ENCODE results near the gene INSC. TPM values are rescaled to one million over a fixed set of nuclear protein-coding genes. Genes with fewer than 3 reads are reported as not detected.

The INSC gene
- total and polyA plus RNA-seq, 9 donors: 0.10 to 0.38 (median 0.21) TPM; not detected in 3

- intact Hi-C loops (cut with DNase I): no loop called here
- Histone ChIP-seq H3K36me3 (no peaks in the 10 kb centered on the region), H3K4me3 (no peak overlapping the region), H3K9me3 (no peaks in the 10 kb centered on the region), H3K27me3 (no peaks in the 10 kb centered on the region), H3K4me1 (ENCODE audit: insufficient read depth) (no peaks in the 10 kb centered on the region), H3K27ac (no peak overlapping the region)
- 88 to 91% (median 89%) methylated on average over 3 of the region's 3 CpGs for WGBS, 3 donors
- TF ChIP-seq EP300 (IDR thresholded peaks at IDR 0.05) (no peak), CTCF (IDR thresholded peaks at IDR 0.05) (no peak), POLR2A (IDR thresholded peaks at IDR 0.05) (no peak)
- DNase-seq: no peak
These were observed 56.0 kb downstream of the INSC start for GRCh38 chr11:15170698-15171097.

- 89 to 94% (median 92%) methylated on average over 3 of the region's 3 CpGs for WGBS, 3 donors
- Histone ChIP-seq H3K4me1 (ENCODE audit: insufficient read depth) (no peaks in the 10 kb centered on the region), H3K9me3 (no peaks in the 10 kb centered on the region), H3K36me3 (no peaks in the 10 kb centered on the region), H3K27ac (no peak overlapping the region), H3K27me3 (no peaks in the 10 kb centered on the region), H3K4me3 (no peak overlapping the region)
- TF ChIP-seq CTCF (IDR thresholded peaks at IDR 0.05): no peak
- no peak for TF ChIP-seq POLR2A (IDR thresholded peaks at IDR 0.05)
- no peak for TF ChIP-seq EP300 (IDR thresholded peaks at IDR 0.05)
- intact Hi-C loops (cut with DNase I): no loop called here
- DNase-seq: no peak
These were observed 57.2 kb downstream of the INSC start for GRCh38 chr11:15171956-15172355.

GRCh38 chr11:15175831-15176230 lies 61.1 kb downstream of the INSC start:
- H3K9me3 ChIP-seq: no peaks in the 10 kb centered on the region
- WGBS, 3 donors: 83 to 90% (median 86%) methylated on average over 11 of the region's 11 CpGs
- peaks cover 2% of the 10 kb centered on the region for H3K4me1 ChIP-seq (ENCODE audit: insufficient read depth)
- intact Hi-C loops (cut with DNase I): no loop called here
- H3K27ac ChIP-seq: no peak overlapping the region
- no peak overlapping the region for H3K4me3 ChIP-seq
- no peak for TF ChIP-seq CTCF (IDR thresholded peaks at IDR 0.05)
- no peak for TF ChIP-seq EP300 (IDR thresholded peaks at IDR 0.05)
- TF ChIP-seq POLR2A (IDR thresholded peaks at IDR 0.05): no peak
- no peaks in the 10 kb centered on the region for H3K27me3 ChIP-seq
- DNase-seq: no peak
- H3K36me3 ChIP-seq: no peaks in the 10 kb centered on the region

GRCh38 chr11:15176646-15177163 lies 62.0 kb downstream of the INSC start:
- intact Hi-C loops (cut with DNase I): no loop called here
- no peaks in the 10 kb centered on the region for H3K9me3 ChIP-seq
- 62 to 79% (median 74%) methylated on average over 5 of the region's 5 CpGs for WGBS, 3 donors
- no peak for TF ChIP-seq POLR2A (IDR thresholded peaks at IDR 0.05)
- TF ChIP-seq CTCF (IDR thresholded peaks at IDR 0.05): no peak
- no peak for TF ChIP-seq EP300 (IDR thresholded peaks at IDR 0.05)
- no peak for DNase-seq
- no peak overlapping the region for H3K4me3 ChIP-seq
- no peaks in the 10 kb centered on the region for H3K36me3 ChIP-seq
- peaks cover 2% of the 10 kb centered on the region for H3K4me1 ChIP-seq (ENCODE audit: insufficient read depth)
- no peaks in the 10 kb centered on the region for H3K27me3 ChIP-seq
- H3K27ac ChIP-seq: no peak overlapping the region

Measured in ovary (tissue), 9 donors.